Kidney tubule cell (primary cell): Measurements from ENCODE around the gene FUT9.
"Not testable (repeated sequence)": the region's sequence is repeated elsewhere in the genome, so short reads cannot be mapped to it uniquely, and the experiment has no call there.

ENCODE experiments used
- DNase-seq: peaks from one replicate; pipeline ENCODE4 v3.0.0-alpha.2; 2018; ENCODE audit warnings: low spot score

The FUT9 gene

DNA sequence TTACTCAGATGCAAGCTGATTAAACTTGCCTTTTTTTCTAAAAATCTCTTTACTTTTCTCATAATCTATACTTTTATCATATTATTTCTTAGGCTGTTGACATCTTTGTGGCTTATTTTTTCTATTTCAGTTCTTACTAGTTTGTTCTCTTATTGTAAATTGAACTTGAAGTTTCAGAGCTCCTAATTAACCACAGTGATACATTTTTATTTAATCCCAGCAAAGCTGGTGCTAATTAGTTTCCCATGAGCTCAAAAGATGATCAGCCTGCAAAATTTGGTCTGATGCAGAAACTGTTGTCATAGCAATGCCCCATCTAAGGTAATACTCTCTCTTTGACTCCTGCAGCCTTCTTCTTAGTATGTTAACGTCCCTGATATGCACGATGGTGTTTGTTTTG is 170.3 kb downstream of the FUT9 start:
- DNase-seq, result no peak

DNA sequence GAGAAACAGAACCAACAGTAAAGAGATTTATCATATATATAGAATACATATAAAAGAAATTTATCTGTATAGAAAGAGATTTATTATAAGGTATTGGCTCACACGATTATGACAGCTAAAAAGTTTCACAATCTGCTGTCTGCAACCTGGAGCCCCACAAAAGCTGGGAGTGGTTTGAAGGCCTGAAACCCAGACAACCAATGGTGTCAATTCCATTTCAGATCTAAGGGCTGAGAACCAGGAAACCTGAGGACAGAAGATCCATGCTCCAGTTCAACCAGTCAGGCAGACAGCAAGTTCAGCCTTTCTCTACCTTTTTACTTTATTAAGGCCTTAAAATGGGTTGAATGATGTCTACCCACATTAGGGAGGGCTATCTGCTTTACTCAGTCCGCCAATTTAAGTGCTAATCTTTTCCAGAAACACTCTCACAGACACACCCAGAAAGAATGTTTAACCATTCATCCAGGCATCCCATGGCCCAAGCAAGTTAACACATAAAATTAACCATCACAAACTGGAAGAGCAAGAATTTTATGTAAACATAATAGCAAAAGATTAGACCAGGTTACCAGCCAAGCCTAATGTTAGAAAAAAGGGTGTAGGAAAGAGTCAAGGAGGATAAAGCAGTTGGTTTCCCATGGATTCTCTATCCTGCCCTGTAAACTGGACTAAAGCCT is 170.9 kb downstream of the FUT9 start:
- DNase-seq, result no peak

- DNase-seq, result no peak
Measured at GRCh38 chr6:96194675-96195074, 178.9 kb downstream of the FUT9 start.

DNA sequence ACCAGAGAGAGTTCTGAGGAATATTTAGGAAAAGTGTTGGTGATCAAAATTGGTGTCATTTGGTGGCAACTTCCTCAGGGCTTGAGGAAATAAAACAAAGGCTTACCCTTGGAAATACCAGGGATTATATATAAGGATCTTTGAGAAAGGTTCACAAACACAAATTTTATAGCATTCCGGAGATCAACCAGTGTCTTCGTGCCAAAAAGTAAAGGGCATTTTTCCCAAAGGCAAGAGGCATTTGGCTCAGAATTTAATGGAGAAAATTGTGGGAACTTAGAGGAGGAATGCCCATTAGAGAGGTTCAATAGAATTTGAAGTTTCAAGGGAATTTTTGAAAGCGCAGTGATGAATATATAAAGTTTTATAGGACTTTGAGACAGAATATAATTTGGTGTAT is 179.5 kb downstream of the FUT9 start:
- DNase-seq, result no peak

GRCh38 chr6:96196633-96197032 is 180.9 kb downstream of the FUT9 start:
- no peak for DNase-seq

- DNase-seq, result no peak
Measured at GRCh38 chr6:96197241-96197640, 181.5 kb downstream of the FUT9 start.

DNA sequence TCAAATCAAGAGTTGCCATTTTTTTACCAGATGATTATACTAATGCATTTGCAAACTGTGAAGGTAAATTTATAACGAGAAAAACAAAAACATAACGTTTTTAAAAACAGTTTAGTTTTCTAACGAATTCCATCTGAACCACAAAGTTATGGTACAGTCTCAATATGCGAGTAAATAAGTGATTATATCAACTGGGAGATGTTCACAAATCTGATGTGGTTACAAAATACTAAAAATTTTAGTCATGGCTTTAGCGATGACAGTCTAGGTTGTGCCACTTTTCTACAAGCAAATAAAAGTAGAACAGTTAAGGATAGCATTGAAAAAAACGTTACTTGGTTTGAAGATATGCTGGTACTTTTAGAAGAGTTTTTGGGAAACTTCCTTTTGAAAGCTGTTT is 186.8 kb downstream of the FUT9 start:
- no peak for DNase-seq

- DNase-seq, result peak; percentile 55
Measured at GRCh38 chr6:96211341-96211740, 195.6 kb downstream of the FUT9 start.

DNA sequence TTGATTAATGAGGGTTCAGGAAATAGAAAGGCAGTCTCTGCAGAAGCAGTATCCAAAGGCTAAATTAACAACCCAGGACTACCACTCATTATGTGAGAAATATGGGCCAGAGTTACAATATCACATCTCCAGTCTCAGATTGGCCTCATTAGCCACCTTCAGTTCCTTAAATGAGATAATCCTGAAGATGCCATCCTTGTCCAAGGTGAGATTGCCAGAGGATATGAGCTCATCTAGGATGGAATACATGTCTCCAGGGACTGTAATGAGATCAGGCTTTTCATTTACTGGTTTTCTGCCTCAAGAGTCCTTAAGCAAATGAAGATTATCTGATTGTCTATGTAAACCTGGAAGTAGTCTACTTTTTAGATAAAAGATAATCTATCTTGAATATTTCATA is 196.3 kb downstream of the FUT9 start:
- peak; percentile 50 for DNase-seq

DNA sequence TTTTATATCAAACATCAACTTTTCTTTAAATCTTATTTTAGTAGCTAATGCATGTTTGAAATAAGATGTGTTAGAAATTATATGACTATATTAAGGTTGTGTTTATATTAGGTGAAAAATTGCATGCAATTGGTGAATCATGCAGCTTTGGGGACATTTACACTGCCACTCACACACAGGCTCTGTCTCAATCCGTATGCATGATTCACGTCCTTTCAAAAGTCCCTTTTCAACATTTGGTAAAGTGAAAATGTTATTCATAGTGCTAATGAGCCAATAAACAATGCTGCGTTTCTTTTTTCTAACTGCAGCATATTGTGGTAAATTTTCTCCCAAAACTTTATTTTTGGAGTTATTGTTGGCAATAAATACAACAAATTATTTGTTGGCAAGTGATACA is 198.0 kb downstream of the FUT9 start:
- DNase-seq, result peak; percentile 29

DNA sequence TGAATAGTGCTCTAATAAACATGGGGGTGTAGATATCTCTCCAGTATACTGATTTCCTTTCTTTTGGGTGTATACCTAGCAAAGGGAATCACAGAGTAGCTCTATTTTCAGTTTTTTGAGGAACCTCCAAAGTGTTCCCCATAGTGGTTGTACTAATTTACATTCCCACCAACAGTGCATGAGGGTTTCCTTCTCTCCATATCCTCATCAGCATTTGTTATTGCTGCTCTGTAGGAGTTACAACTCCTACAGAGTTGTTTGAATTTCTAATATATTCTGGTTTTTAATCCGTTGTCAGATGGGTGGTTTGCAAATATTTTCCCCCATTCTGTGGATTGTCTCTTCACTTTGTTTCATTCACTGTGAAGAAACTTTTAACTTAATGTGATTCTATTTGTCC is 207.9 kb downstream of the FUT9 start:
- DNase-seq, result no peak

- peak; percentile 3 for DNase-seq
Measured at GRCh38 chr6:96227135-96227534, 211.4 kb downstream of the FUT9 start.

DNA sequence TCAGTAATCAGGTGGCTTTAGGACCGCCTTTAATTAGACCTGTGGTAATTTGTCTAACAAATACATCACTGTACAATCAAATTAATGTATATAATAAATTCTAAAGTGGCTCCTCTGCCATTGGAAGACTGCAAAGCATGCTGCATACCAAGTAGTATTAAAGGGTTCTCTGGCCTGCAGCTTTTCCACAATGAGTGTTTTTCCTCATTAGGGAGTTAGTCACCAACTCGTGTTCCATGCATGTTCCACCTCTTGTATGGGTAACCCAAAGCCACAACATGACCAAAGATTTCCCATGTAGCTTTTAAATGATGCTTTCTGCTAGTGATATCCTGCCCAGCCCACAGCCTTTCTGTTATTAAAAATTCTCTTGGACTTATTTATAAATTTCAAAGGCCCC is 218.7 kb downstream of the FUT9 start:
- peak; percentile 32 for DNase-seq

GRCh38 chr6:96235927-96236326 is 220.2 kb downstream of the FUT9 start:
- DNase-seq, result peak; percentile 96

DNA sequence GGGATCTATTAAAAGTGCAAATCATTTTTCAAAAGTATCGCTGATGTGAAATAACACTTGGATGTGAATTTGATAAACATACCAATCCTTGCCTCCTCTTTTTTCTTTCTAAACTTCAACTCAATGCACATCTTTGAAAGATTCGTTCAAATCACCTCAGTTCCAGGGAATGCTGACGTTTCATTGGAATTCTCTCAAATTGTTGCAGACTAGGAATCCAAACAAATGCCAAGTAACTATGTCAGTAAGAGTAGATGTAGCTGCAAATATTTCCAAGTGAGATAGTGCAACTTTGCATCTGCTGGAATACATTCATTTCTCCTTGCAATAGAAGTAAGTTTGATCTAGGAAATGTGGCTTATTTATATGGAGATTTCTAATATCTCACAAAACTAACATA is 220.7 kb downstream of the FUT9 start:
- peak; percentile 46 for DNase-seq

DNA sequence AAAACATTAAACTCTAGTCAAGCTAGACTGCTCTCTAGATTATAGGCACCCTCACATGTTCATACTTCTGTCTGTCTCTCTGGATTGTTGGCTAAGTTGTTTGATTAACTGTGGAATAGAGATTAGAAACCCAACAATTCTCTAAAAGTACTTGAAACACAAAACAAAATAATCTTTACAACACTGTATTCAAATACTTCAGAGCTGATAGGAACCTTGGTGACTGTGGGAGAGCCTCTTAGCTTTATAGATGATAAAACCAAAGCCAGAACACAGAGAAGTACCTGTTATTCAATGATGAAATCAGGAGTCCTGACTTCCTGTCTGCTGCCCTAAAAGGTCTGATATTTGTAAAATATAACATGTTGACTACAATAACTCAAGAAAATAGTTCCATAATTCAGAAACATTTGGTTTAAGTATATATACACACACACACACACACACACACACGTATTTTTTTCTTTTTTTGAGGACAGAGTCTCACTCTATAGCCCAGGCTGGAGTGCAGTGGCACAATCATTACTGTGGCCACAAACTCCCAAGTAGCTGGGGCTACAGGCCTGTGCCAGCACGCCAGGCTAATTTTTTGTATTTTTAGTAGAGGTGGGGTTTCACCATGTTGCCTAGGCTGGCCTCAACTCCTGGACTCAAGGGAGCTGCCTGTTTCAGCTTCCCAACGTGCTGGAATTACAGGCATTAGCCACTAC is 222.0 kb downstream of the FUT9 start:
- DNase-seq, result no peak

- DNase-seq, result no peak
Measured at GRCh38 chr6:96246563-96246962, 230.8 kb downstream of the FUT9 start.

GRCh38 chr6:96249755-96250154 is 234.0 kb downstream of the FUT9 start:
- DNase-seq, result no peak

DNA sequence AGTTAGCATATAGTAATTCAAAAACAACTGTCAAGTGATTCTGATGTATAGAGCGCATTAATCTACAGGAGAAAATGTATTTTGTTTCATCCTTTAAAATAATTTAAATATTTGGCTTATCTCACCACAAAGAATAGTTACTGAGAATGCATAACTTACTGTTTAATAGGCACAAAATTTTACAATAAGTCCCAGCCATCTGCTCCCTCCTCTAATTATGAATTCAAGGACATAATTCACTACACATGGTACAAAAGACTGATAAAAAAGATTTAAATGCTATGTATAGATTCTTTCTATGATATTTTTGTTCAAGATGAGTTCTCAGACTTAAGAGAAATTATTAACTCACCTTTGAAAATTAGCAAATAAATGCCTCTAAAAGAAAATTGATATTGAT is 242.0 kb downstream of the FUT9 start:
- no peak for DNase-seq

DNA sequence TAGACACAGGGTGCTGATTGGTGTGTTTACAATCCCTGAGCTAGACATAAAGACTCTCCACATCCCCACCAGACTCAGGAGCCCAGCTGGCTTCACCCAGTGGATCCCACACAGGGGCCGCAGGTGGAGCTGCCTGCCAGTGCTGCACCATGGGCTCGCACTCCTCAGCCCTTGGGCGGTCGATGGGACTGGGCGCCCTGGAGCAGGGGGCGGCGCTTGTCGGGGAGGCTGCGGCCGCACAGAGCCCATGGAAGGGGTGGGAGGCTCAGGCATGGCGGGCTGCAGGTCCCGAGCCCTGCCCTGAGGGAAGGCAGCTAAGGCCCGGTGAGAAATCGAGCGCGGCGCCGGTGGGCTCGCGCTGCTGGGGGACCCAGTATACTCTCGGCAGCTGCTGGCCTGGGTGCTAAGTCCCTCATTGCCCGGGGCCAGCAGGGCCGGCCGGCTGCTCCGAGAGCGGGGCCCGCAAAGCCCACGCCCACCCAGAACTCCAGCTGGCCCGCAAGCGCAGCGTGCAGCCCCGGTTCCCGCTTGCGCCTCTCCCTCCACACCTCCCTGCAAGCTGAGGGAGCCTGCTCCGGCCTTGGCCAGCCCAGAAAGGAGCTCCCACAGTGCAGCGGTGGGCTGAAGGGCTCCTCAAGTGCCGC is 245.1 kb downstream of the FUT9 start:
- not testable (repeated sequence) for DNase-seq
